Karpas-422 (cell line): ENCODE measurements around the gene SLC16A2. TPM values are rescaled to one million over a fixed set of nuclear protein-coding genes. Genes with fewer than 3 reads are reported as not detected.

Experiments used
- DNase-seq: peaks from one replicate; pipeline ENCODE4 v3.0.0-alpha.2; 2015
- H2AFZ ChIP-seq: fragments of 200-600 bp; sonication (generic); 2 replicates; pipeline ENCODE4 v1.6.1; 2014; ENCODE audit warnings: antibody characterized with exemption, low read length, mixed read lengths
- H3K27ac ChIP-seq: fragments of 200-600 bp; sonication (generic); 2 replicates; pipeline ENCODE4 v1.5.1; 2014; ENCODE audit warnings: mild to moderate bottlenecking, low read length, moderate library complexity
- H3K27me3 ChIP-seq: fragments of 200-600 bp; sonication (generic); 2 replicates; pipeline ENCODE4 v1.6.1; 2014; ENCODE audit warnings: low read length, mixed read lengths
- H3K36me3 ChIP-seq: fragments of 200-600 bp; sonication (generic); 2 replicates; pipeline ENCODE4 v1.6.1; 2014; ENCODE audit warnings: low read length, mixed read lengths; ENCODE audit not compliant: insufficient read depth
- H3K4me1 ChIP-seq: fragments of 200-600 bp; sonication (generic); 2 replicates; pipeline ENCODE4 v1.6.1; 2014; ENCODE audit warnings: mild to moderate bottlenecking, low read length, mixed read lengths
- H3K4me2 ChIP-seq: fragments of 200-600 bp; sonication (generic); 2 replicates; pipeline ENCODE4 v1.6.1; 2014; ENCODE audit warnings: low read length, low read depth, mild to moderate bottlenecking; ENCODE audit not compliant: poor library complexity, severe bottlenecking
- H3K4me3 ChIP-seq: fragments of 200-600 bp; sonication (generic); 2 replicates; pipeline ENCODE4 v1.5.1; 2014; ENCODE audit warnings: mild to moderate bottlenecking, antibody characterized with exemption, low read length, mixed read lengths
- H3K79me2 ChIP-seq: fragments of 200-600 bp; sonication (generic); 2 replicates; pipeline ENCODE4 v1.6.1; 2014; ENCODE audit warnings: mild to moderate bottlenecking, low read length, mixed read lengths
- H3K9ac ChIP-seq: fragments of 200-600 bp; sonication (generic); 2 replicates; pipeline ENCODE4 v1.6.0; 2014; ENCODE audit warnings: low read length
- H3K9me2 ChIP-seq: fragments of 200-600 bp; sonication (generic), shearing (Covaris generic); replicated peaks from 2 replicates; pipeline ENCODE4 v1.6.0; 2014; ENCODE audit warnings: mild to moderate bottlenecking, low read length, moderate library complexity; ENCODE audit not compliant: insufficient read depth
- H3K9me3 ChIP-seq: fragments of 300-700, 200-600 bp; sonication (generic); 2 replicates; pipeline ENCODE4 v1.6.1; 2014; ENCODE audit warnings: low read length, mixed read lengths
- H4K20me1 ChIP-seq: fragments of 200-600 bp; sonication (generic); 2 replicates; pipeline ENCODE4 v1.6.1; 2014; ENCODE audit warnings: mild to moderate bottlenecking, antibody characterized with exemption, low read length, low read depth; ENCODE audit not compliant: insufficient read depth
- total RNA-seq: library from RNA; depleted of rRNA; stranded (reverse); fragments of >200 nt; shearing (Covaris generic); gene quantifications from 2 replicates; pipeline ENCODE4 v1.2.3, GENCODE V29; 2014; ENCODE audit warnings: low replicate concordance

The SLC16A2 gene
- total RNA-seq, 1 experiment from 2014 or later = not detected

DNA sequence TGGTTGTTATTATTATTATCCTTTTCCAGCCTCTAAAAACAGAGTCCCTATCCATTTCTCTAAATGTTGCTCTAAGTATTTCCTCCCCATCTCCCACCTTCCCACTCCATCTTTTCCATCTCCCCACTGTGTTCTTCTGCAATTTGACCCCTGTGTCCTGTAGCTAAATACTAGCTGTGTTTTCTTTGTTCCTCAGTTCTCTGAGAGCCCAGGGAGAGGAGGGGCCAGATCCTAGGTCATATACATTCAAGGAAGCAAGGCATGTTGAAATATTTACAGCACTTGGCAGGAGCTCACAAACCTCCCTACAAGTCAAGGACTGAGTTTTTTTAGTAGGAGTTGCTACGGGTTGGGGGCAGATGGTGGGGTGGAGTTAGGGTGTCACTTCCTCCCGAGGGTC lies 10.5 kb downstream of the SLC16A2 start:
- H3K4me3 ChIP-seq = no peak overlapping the region
- no peak overlapping the region for H3K9ac ChIP-seq
- DNase-seq = no peak
- no peak overlapping the region for H3K27ac ChIP-seq
- H2AFZ ChIP-seq = no peak overlapping the region
- H3K4me2 ChIP-seq = no peak overlapping the region
- H4K20me1 ChIP-seq = no peaks in the 10 kb centered on the region
- H3K4me1 ChIP-seq = peaks cover 5% of the 10 kb centered on the region; the same call in 1 of the 2 replicates
- no peaks in the 10 kb centered on the region for H3K9me3 ChIP-seq
- H3K9me2 ChIP-seq = no peaks in the 10 kb centered on the region
- no peaks in the 10 kb centered on the region for H3K36me3 ChIP-seq
- no peaks in the 10 kb centered on the region for H3K27me3 ChIP-seq
- H3K79me2 ChIP-seq = no peaks in the 10 kb centered on the region

DNA sequence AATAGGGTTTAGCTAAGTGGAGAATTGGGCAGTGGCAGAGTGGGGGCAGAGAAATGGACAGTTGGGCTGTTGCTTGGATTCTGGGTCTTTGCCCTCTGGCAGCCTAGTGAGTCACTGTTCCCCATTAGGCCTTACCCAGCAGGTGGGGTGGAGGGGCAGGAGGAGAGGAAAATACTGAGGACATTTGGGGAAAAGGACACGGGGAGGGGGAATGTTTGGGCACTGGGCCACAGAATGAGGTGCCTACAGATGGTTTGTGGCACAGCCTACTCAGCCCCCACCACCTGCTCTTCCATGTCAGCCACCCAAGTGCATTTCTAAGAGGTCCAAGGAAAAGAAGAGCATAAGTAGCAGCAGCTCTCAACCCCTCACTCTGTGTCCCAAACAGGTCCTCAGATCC lies 13.0 kb downstream of the SLC16A2 start:
- H3K9ac ChIP-seq = no peak overlapping the region
- peaks cover 5% of the 10 kb centered on the region; the same call in 1 of the 2 replicates for H3K4me1 ChIP-seq
- no peaks in the 10 kb centered on the region for H3K9me2 ChIP-seq
- H3K79me2 ChIP-seq = no peaks in the 10 kb centered on the region
- no peak for DNase-seq
- H3K27me3 ChIP-seq = no peaks in the 10 kb centered on the region
- H3K4me2 ChIP-seq = no peak overlapping the region
- no peak overlapping the region for H3K4me3 ChIP-seq
- no peaks in the 10 kb centered on the region for H3K36me3 ChIP-seq
- H3K27ac ChIP-seq = no peak overlapping the region
- no peaks in the 10 kb centered on the region for H3K9me3 ChIP-seq
- H4K20me1 ChIP-seq = no peaks in the 10 kb centered on the region
- H2AFZ ChIP-seq = no peak overlapping the region

DNA sequence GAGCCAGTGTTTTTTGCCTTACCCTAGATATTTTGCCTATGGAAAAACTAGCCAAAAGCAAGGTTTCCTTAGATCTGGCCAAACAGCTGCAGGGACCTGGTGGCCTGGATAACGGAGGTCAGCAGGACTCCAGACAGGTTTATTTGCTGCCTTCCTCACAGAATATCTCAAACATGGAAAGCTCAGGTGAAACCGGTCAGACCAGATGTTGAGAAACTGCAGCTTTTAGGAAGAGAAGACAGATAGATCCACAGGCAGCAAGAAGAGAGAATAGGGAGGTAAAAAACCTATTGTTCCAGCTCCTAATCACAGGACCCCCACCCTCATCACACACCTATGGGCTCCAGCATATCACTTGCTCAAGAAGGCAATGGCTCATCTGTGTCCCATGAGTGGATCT lies 16.2 kb downstream of the SLC16A2 start:
- H3K36me3 ChIP-seq = no peaks in the 10 kb centered on the region
- H3K9me3 ChIP-seq = no peaks in the 10 kb centered on the region
- H3K79me2 ChIP-seq = no peaks in the 10 kb centered on the region
- no peak overlapping the region for H3K4me3 ChIP-seq
- H3K4me1 ChIP-seq = peaks cover 5% of the 10 kb centered on the region; the same call in 1 of the 2 replicates
- no peak for DNase-seq
- no peaks in the 10 kb centered on the region for H4K20me1 ChIP-seq
- no peak overlapping the region for H3K27ac ChIP-seq
- H3K27me3 ChIP-seq = no peaks in the 10 kb centered on the region
- H3K9ac ChIP-seq = no peak overlapping the region
- no peaks in the 10 kb centered on the region for H3K9me2 ChIP-seq
- no peak overlapping the region for H2AFZ ChIP-seq
- no peak overlapping the region for H3K4me2 ChIP-seq

DNA sequence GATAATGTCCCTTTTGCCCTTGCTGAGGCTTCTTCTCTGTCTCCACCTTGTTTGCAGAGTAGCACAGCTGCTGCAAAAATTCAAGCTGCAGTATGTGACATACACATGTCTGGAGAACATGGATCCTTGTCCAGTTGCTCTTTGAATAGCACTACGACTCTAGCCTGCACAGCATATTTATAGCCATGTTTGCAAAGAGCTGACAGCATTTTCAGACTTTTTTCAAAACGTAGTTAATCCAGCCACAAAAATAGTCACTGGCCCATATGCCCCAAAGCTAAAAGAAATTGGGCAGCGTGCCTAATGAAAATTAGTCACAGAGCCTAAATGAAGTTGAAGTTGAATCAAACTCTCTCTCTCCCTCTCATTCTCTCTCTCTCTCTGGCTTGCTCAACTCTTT lies 17.5 kb downstream of the SLC16A2 start:
- Histone ChIP-seq H3K4me3 (no peak overlapping the region), H3K27me3 (no peaks in the 10 kb centered on the region), H3K9me2 (no peaks in the 10 kb centered on the region), H3K9ac (no peak overlapping the region), H3K79me2 (no peaks in the 10 kb centered on the region), H3K27ac (no peak overlapping the region), H3K4me2 (no peak overlapping the region), H4K20me1 (no peaks in the 10 kb centered on the region), H3K36me3 (no peaks in the 10 kb centered on the region), H3K9me3 (no peaks in the 10 kb centered on the region), H2AFZ (no peak overlapping the region), H3K4me1 (peaks cover 5% of the 10 kb centered on the region; the same call in 1 of the 2 replicates)
- no peak for DNase-seq

DNA sequence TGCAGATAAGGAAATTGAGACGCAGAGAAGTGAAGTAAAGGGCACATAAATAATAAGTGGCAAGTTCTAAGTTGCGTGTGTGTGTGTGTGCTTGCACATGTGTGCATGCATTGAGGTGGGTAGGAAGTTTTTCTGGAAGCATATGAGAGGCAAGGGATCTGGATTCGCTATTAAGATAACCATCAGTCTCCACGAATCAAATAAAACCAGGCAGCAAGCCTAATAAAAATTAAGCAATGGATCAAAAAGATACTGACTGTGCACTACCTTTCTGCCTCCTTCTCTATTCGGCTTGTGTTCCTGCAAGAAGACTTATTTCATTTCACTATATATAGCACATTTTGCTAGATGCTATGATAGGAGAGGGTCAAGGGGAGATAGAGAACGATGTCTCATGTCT lies 23.8 kb downstream of the SLC16A2 start:
- DNase-seq = no peak

DNA sequence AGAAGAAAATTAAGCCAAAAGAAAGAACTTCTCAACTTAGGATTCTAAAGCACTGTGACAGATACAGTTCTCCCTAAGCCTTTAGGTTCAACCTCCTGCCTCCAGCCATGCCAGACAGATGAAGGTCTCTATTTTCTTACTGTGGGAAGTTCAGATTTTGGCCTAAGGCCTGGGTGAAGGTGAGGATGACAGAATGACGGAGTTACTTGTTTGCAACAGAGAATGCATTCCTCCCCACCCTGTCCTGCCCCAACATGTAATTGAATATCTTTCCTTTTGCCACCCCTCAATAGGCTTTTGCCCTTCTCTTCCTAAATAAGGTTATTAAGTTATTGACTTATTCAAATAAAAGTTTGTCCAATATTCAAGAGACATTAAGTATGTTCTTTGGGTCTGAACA lies 25.6 kb downstream of the SLC16A2 start:
- Histone ChIP-seq H3K27me3 (no peaks in the 10 kb centered on the region), H2AFZ (no peak overlapping the region), H3K4me3 (no peak overlapping the region), H3K36me3 (no peaks in the 10 kb centered on the region), H3K79me2 (no peaks in the 10 kb centered on the region), H3K9ac (no peak overlapping the region), H3K4me1 (no peaks in the 10 kb centered on the region), H3K9me3 (no peaks in the 10 kb centered on the region), H4K20me1 (no peaks in the 10 kb centered on the region), H3K9me2 (no peaks in the 10 kb centered on the region), H3K4me2 (no peak overlapping the region), H3K27ac (no peak overlapping the region)
- no peak for DNase-seq

More for the DNA sequence above, 23.8 kb downstream of the SLC16A2 start:
- Histone ChIP-seq H3K4me1 (no peaks in the 10 kb centered on the region), H2AFZ (no peak overlapping the region), H3K36me3 (no peaks in the 10 kb centered on the region), H3K9ac (no peak overlapping the region), H3K9me3 (no peaks in the 10 kb centered on the region), H3K27me3 (no peaks in the 10 kb centered on the region), H3K4me2 (no peak overlapping the region), H3K79me2 (no peaks in the 10 kb centered on the region), H4K20me1 (no peaks in the 10 kb centered on the region), H3K4me3 (no peak overlapping the region), H3K27ac (no peak overlapping the region), H3K9me2 (no peaks in the 10 kb centered on the region)

DNA sequence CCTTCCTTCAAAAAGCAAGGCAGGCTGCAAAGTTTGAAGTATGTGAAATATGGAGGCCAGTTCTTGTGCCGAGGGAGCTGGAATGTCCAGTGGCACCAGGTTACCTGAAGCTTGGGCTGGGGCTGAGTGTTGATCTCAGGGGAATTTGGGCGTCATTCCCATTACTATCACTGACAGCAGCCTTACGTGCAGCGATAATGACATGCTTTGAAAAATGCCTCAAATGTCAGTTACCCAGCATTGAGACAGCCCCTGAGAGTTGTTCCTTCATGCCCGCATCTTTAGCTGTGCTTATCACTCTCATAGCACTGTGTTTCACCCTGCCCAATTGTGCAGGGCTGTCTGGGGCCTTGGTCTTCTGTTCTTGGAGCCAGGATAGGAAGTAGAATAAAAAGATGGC lies 27.4 kb downstream of the SLC16A2 start:
- Histone ChIP-seq H3K36me3 (no peaks in the 10 kb centered on the region), H3K9me2 (no peaks in the 10 kb centered on the region), H3K9me3 (no peaks in the 10 kb centered on the region), H3K4me3 (no peak overlapping the region), H2AFZ (no peak overlapping the region), H3K4me2 (no peak overlapping the region), H3K79me2 (no peaks in the 10 kb centered on the region), H4K20me1 (no peaks in the 10 kb centered on the region), H3K9ac (no peak overlapping the region), H3K27ac (no peak overlapping the region), H3K27me3 (no peaks in the 10 kb centered on the region), H3K4me1 (no peaks in the 10 kb centered on the region)
- DNase-seq = no peak

DNA sequence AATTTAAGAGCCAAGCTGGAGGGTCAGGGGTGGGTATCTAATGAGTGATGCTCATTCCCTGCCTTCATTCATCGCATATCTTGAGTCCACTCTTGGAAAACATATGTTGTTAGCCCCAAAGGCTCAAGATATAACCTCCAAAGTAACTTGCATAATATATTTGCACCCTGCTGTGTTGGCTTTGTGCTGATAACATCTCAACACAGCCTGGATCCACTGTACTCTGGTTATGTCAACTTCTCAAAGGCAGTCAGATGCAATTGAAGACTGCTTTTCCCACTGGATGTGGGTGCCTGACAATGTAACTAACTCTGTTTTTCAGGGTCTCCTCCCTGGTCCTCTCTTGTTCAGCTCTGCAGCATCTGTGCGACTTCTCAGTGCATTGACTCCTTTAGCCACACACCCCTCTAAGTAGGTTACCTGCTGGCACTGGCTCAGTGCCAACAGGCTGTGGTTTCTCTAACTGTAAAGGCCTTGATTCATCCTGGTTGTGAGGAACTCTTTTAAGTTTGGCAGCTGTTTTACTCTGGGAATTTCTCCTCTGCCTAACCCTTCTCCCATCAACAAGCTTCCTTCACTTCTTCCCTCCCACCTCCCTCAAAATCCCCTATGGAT lies 28.1 kb downstream of the SLC16A2 start:
- H3K4me2 ChIP-seq = no peak overlapping the region
- H2AFZ ChIP-seq = no peak overlapping the region
- no peak overlapping the region for H3K27ac ChIP-seq
- H4K20me1 ChIP-seq = no peaks in the 10 kb centered on the region
- H3K9me3 ChIP-seq = no peaks in the 10 kb centered on the region
- no peak for DNase-seq
- H3K4me1 ChIP-seq = no peaks in the 10 kb centered on the region
- no peaks in the 10 kb centered on the region for H3K36me3 ChIP-seq
- no peaks in the 10 kb centered on the region for H3K79me2 ChIP-seq
- no peaks in the 10 kb centered on the region for H3K27me3 ChIP-seq
- H3K9ac ChIP-seq = no peak overlapping the region
- no peaks in the 10 kb centered on the region for H3K9me2 ChIP-seq
- H3K4me3 ChIP-seq = no peak overlapping the region
